Stimulated activated CD4-positive, alpha-beta T cell treated with anti-CD3 and anti-CD28 coated beads, Interleukin-1b, Interleukin-23, amount 100 ng/mL, for 1 hour (primary cell): ENCODE results near the gene ZSCAN9.
A peak's percentile ranks its signal among the peaks of the same experiment; 100 is the strongest.

Source experiments
- DNase-seq, 2 donors: peaks; one replicate each; pipeline ENCODE4 v3.0.0-alpha.2; 2020; ENCODE audit warnings: low read depth in 2 of 2

ZSCAN9 gene

GRCh38 chr6:28266962-28267694, 42.1 kb downstream of the ZSCAN9 start, which contains the start of gene ZSCAN26:
Gene ZSCAN26, plus strand, starts transcription at chr6:28267143. Its CDS starts 4,777 bp downstream, at chr6:28271920.
- DNase-seq = peak; percentile 64 to 76

DNA sequence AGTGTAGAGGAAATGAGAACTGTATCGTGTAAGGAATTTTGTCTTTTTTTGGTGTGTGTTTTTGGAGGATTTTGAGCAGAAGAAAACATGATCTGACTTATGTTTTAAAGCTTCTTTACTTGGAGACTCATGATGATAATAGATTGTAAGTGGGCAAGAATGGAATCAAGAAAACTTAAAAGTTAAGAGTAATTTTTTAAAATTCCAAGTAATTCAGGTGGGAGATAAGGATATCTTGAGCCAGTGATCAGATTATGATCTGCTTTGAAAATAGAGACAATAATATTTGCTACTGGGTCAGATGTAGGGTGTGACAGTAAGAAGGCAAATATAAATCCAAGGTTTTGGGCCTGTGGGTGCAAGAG, 42.6 kb downstream of the ZSCAN9 start:
- no peak for DNase-seq

DNA sequence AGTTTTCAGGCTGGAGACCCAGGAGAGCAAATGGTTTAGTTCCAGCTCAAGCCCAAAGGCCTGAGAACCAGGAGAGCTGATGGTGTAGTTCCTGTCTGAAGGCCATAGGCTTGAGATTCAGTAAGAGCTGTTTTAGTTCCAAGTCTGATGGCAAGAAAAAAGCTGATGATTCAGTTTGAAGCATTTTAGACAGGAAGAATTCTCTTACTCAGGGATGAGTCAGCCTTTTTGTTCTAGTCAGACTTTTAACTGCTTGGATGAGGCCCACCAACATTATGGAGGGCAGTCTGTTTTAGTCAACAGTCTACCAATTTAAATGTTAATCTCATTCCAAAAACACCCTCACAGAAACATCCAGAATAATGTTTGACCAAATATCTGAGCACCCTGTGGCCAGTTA, 44.4 kb downstream of the ZSCAN9 start:
- no peak for DNase-seq

GRCh38 chr6:28274888-28275287, 49.8 kb downstream of the ZSCAN9 start:
- DNase-seq = no peak

GRCh38 chr6:28277746-28278145, 52.7 kb downstream of the ZSCAN9 start:
- no peak for DNase-seq

DNA sequence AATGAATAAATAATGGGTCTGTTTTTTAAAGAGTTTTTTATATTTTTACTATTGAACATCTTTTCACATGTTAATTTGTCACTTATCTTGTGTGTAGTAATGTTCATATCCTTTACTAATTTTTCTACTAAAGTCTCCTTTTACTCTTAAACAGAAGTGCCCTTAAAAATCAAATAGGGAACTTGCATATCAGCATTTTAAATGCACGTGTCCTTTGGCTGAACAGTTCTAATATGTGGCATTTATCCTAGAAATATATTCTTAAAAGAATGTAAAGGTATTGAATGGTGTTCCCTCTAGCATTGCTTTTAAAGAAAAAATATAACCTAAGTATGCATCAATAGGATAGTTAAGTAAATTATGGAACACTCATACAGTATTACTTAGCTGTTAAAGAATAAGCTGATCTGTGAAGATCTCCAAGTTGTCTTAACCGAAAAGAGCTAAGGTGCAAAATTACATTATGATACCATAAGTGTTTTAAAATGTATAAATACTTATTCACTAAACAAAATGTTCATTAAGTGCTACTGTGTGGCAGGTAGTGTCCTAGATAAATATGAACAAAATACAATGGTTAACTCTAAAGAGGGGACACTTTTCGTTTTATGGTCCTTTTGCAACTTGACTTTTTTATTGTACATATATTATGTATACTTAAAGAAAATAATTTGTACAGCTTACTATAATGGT, 55.7 kb downstream of the ZSCAN9 start:
- DNase-seq = no peak

GRCh38 chr6:28281288-28282064, 56.4 kb downstream of the ZSCAN9 start, which contains the start of gene PGBD1:
Gene PGBD1, plus strand, starts transcription at chr6:28281572. Its CDS starts 2,242 bp downstream, at chr6:28283814.
- peak in 1 of 2 donors; percentile 21 for DNase-seq

- no peak for DNase-seq
Observed at GRCh38 chr6:28282926-28283325, 57.9 kb downstream of the ZSCAN9 start.
